OCI-LY3 (cell line): Measurements from ENCODE around the gene CNTNAP1.

Experiments
- H2AFZ ChIP-seq: fragments of 200-600, 300-600 bp; shearing (Covaris generic); 2 replicates; pipeline ENCODE4 v1.6.0; 2014; ENCODE audit warnings: antibody characterized with exemption, low read depth, low read length
- H3K27ac ChIP-seq: fragments of 200-600, 300-600 bp; sonication (generic); 2 replicates; pipeline ENCODE4 v1.5.1; 2014; ENCODE audit warnings: mild to moderate bottlenecking, low read length, moderate library complexity, mixed read lengths
- H3K27me3 ChIP-seq: fragments of 200-600, 300-600 bp; sonication (generic); 2 replicates; pipeline ENCODE4 v1.6.1; 2014; ENCODE audit warnings: low read depth, low read length, mixed read lengths
- H3K36me3 ChIP-seq: fragments of 200-600, 300-600 bp; sonication (generic); replicated peaks from 2 replicates; pipeline ENCODE3; 2014; ENCODE audit warnings: low read depth, low read length, mixed read lengths
- H3K4me1 ChIP-seq: fragments of 300-600, 200-600 bp; sonication (generic); 2 replicates; pipeline ENCODE4 v1.6.1; 2014; ENCODE audit warnings: low read length, mixed read lengths
- H3K4me2 ChIP-seq: fragments of 200-600, 300-600 bp; sonication (generic); 2 replicates; pipeline ENCODE4 v1.6.1; 2014; ENCODE audit warnings: low read length, mixed read lengths
- H3K4me3 ChIP-seq: fragments of 300-600, 200-600 bp; sonication (generic); 2 replicates; pipeline ENCODE4 v1.5.1; 2014; ENCODE audit warnings: antibody characterized with exemption, mild to moderate bottlenecking, low read length, moderate library complexity
- H3K79me2 ChIP-seq: fragments of 300-600, 200-600 bp; shearing (Covaris generic); 2 replicates; pipeline ENCODE4 v1.6.1; 2014; ENCODE audit warnings: mild to moderate bottlenecking, low read length, mixed read lengths
- H3K9ac ChIP-seq: fragments of 300-600, 200-600 bp; shearing (Covaris generic); 2 replicates; pipeline ENCODE4 v1.6.0; 2014; ENCODE audit warnings: mild to moderate bottlenecking, low read length, moderate library complexity
- H3K9me3 ChIP-seq: fragments of 200-600, 300-600 bp; shearing (Covaris generic); 2 replicates; pipeline ENCODE4 v1.6.1; 2014; ENCODE audit warnings: low read length, mixed read lengths; ENCODE audit not compliant: insufficient read depth
- H4K20me1 ChIP-seq: fragments of 200-600, 300-600 bp; sonication (generic); 2 replicates; pipeline ENCODE4 v1.6.1; 2016; ENCODE audit warnings: low read length, mixed read lengths; ENCODE audit not compliant: insufficient read depth
- CTCF ChIP-seq: fragments of 200-600, 300-600 bp; sonication (generic); IDR thresholded peaks from 2 replicates; pipeline ENCODE4 v1.5.1; 2014; ENCODE audit warnings: antibody characterized with exemption, low read length, low read depth
- EZH2phosphoT487 ChIP-seq: fragments of 200-600 bp; shearing (Covaris generic); IDR thresholded peaks from 2 replicates; pipeline ENCODE4 v1.6.1; 2018; ENCODE audit warnings: antibody characterized with exemption, mixed run types, low read depth

CNTNAP1 gene

GRCh38 chr17:42687707-42688320 is 5.5 kb downstream of the CNTNAP1 start:
- H3K4me1 ChIP-seq, result peaks cover 6% of the 10 kb centered on the region; the same call in 1 of the 2 replicates
- no peak overlapping the region for H3K4me2 ChIP-seq
- H4K20me1 ChIP-seq, result no peaks in the 10 kb centered on the region
- no peak overlapping the region for H3K27ac ChIP-seq
- no peak overlapping the region for H2AFZ ChIP-seq
- TF ChIP-seq CTCF, result no peak
- no peak for TF ChIP-seq EZH2phosphoT487
- no peaks in the 10 kb centered on the region for H3K27me3 ChIP-seq
- peaks cover 7% of the 10 kb centered on the region for H3K79me2 ChIP-seq
- H3K9ac ChIP-seq, result no peak overlapping the region
- no peaks in the 10 kb centered on the region for H3K9me3 ChIP-seq
- H3K4me3 ChIP-seq, result no peak overlapping the region
- peaks cover 55% of the 10 kb centered on the region for H3K36me3 ChIP-seq

- H3K4me1 ChIP-seq, result no peaks in the 10 kb centered on the region
- no peak overlapping the region for H3K9ac ChIP-seq
- no peak overlapping the region for H3K4me3 ChIP-seq
- H2AFZ ChIP-seq, result no peak overlapping the region
- no peaks in the 10 kb centered on the region for H3K79me2 ChIP-seq
- H3K4me2 ChIP-seq, result no peak overlapping the region
- H3K27me3 ChIP-seq, result no peaks in the 10 kb centered on the region
- H3K27ac ChIP-seq, result no peak overlapping the region
- peaks cover 61% of the 10 kb centered on the region for H3K36me3 ChIP-seq
- no peaks in the 10 kb centered on the region for H4K20me1 ChIP-seq
- TF ChIP-seq EZH2phosphoT487 (no peak), CTCF (no peak)
- H3K9me3 ChIP-seq, result no peaks in the 10 kb centered on the region
These were observed 8.3 kb downstream of the CNTNAP1 start for GRCh38 chr17:42690596-42690995.

- peaks cover 61% of the 10 kb centered on the region for H3K36me3 ChIP-seq
- H3K27me3 ChIP-seq, result no peaks in the 10 kb centered on the region
- H3K27ac ChIP-seq, result no peak overlapping the region
- H3K4me1 ChIP-seq, result no peaks in the 10 kb centered on the region
- no peaks in the 10 kb centered on the region for H3K79me2 ChIP-seq
- no peak overlapping the region for H3K4me3 ChIP-seq
- no peak overlapping the region for H2AFZ ChIP-seq
- H3K9me3 ChIP-seq, result no peaks in the 10 kb centered on the region
- H3K4me2 ChIP-seq, result no peak overlapping the region
- no peaks in the 10 kb centered on the region for H4K20me1 ChIP-seq
- TF ChIP-seq CTCF (no peak), EZH2phosphoT487 (no peak)
- H3K9ac ChIP-seq, result no peak overlapping the region
These were observed 8.8 kb downstream of the CNTNAP1 start for GRCh38 chr17:42691021-42691545.

- Histone ChIP-seq H3K4me3 (no peak overlapping the region), H3K27ac (no peak overlapping the region), H3K36me3 (peaks cover 59% of the 10 kb centered on the region), H2AFZ (no peak overlapping the region), H4K20me1 (no peaks in the 10 kb centered on the region), H3K9ac (no peak overlapping the region), H3K79me2 (no peaks in the 10 kb centered on the region), H3K4me2 (no peak overlapping the region), H3K9me3 (no peaks in the 10 kb centered on the region), H3K4me1 (no peaks in the 10 kb centered on the region), H3K27me3 (no peaks in the 10 kb centered on the region)
- TF ChIP-seq EZH2phosphoT487, result no peak
- no peak for TF ChIP-seq CTCF
These were observed 10.2 kb downstream of the CNTNAP1 start for GRCh38 chr17:42692489-42692888.
